Panc1 (cell line): ENCODE measurements around the gene ELK3. TPM values are rescaled to one million over a fixed set of nuclear protein-coding genes. Genes with fewer than 3 reads are reported as not detected.

Experiments
- ATAC-seq: fragments of 200-7000 bp; cut with Tn5 transposase; 2 replicates; pipeline ENCODE4 v1.9.1; 2020; ENCODE audit warnings: mild to moderate bottlenecking, moderate library complexity
- BruUV-seq: library from RNA; stranded (reverse); fragments of 400-500 nt; replicated peaks from 2 replicates; lab custom pipeline; 2021; lab: Mats Ljungman, UMichigan
- CTCF ChIA-PET: fragments of 300-600 bp; sonication (Branson Sonifier 250); formaldehyde crosslinking; loops from one replicate; lab custom pipeline; 2022; ENCODE audit warnings: antibody characterized with exemption; lab: Charles Lee
- POLR2A ChIA-PET: fragments of 300-600 bp; sonication (Branson Sonifier 250); formaldehyde crosslinking; loops from one replicate; lab custom pipeline; 2022; ENCODE audit warnings: antibody characterized with exemption; lab: Charles Lee
- DNase-seq: peaks from one replicate; pipeline ENCODE4 v3.0.0-alpha.2; 2010; ENCODE audit warnings: low read depth, low spot score
- H3K27ac ChIP-seq: 2 replicates; pipeline ENCODE4 v1.5.1; 2011; ENCODE audit warnings: mild to moderate bottlenecking, low read length, inconsistent platforms
- H3K27me3 ChIP-seq: fragments of 200-500 bp; sonication (Bioruptor generic); 2 replicates; pipeline ENCODE4 v1.6.0; 2014; ENCODE audit warnings: low read length, inconsistent platforms; ENCODE audit not compliant: control insufficient read depth, insufficient read depth
- H3K36me3 ChIP-seq: fragments of 200-500 bp; sonication (Bioruptor generic); 2 replicates; pipeline ENCODE4 v1.5.1; 2014; ENCODE audit warnings: inconsistent platforms, mild to moderate bottlenecking, low read length, moderate library complexity; ENCODE audit not compliant: control insufficient read depth, insufficient read depth
- H3K4me1 ChIP-seq: 2 replicates; pipeline ENCODE4 v1.5.1; 2011; ENCODE audit warnings: inconsistent platforms, mild to moderate bottlenecking, low read length, moderate library complexity; ENCODE audit not compliant: control insufficient read depth, insufficient read depth
- H3K4me3 ChIP-seq, 2 experiments: 2 replicates each; pipeline ENCODE4 v1.5.1; 2011 to 2012; ENCODE audit warnings: low read depth in 2 of 2, low read length in 2 of 2, mild to moderate bottlenecking in 2 of 2, inconsistent platforms in 1 of 2, moderate library complexity in 1 of 2
- H3K9me3 ChIP-seq: fragments of 200-500 bp; sonication (Bioruptor generic); 2 replicates; pipeline ENCODE4 v1.5.1; 2014; ENCODE audit warnings: low read depth, mild to moderate bottlenecking, inconsistent platforms, low read length, moderate library complexity; ENCODE audit not compliant: control insufficient read depth, insufficient read depth
- POLR2AphosphoS5 ChIP-seq: IDR thresholded peaks from 2 replicates; pipeline ENCODE4 v1.6.1; 2012; ENCODE audit warnings: mild to moderate bottlenecking, low read depth, low read length, moderate library complexity
- SIN3A ChIP-seq: IDR thresholded peaks from 2 replicates; pipeline ENCODE4 v1.6.1; 2012; ENCODE audit warnings: low read depth, mild to moderate bottlenecking, low read length, moderate library complexity, borderline replicate concordance; ENCODE audit not compliant: insufficient read depth
- TCF7L2 ChIP-seq: IDR thresholded peaks from 2 replicates; pipeline ENCODE4 v1.6.1; 2011; ENCODE audit warnings: mild to moderate bottlenecking, low read depth, low read length, inconsistent platforms
- in situ Hi-C: cut with HindIII; loops from 2 replicates; pipeline ENCODE4 v1.10.0; 2016; ENCODE audit warnings: low sequenced_read_pairs, low pct_unique_long_range_greater_than_20kb
- intact Hi-C: fragments of 100-400 bp; cut with micrococcal nuclease; formaldehyde crosslinking; loops from one replicate; pipeline ENCODE4 v1.10.0; 2022; ENCODE audit not compliant: unreplicated experiment
- total RNA-seq: library from RNA; stranded (reverse); gene quantifications from one replicate; pipeline ENCODE4 v1.2.1, GENCODE V29; 2021; ENCODE audit not compliant: unreplicated experiment
- TF ChIP-seq, protein P1 (sequence below), 2 experiments: IDR thresholded peaks; 2 replicates each; pipeline ENCODE4 v1.6.1; 2011 to 2012; ENCODE audit warnings: low read depth in 2 of 2, control low read depth in 1 of 2, low read length in 1 of 2, mild to moderate bottlenecking in 1 of 2, moderate library complexity in 1 of 2; ENCODE audit not compliant: insufficient read depth in 1 of 2
- TF ChIP-seq, protein P2 (sequence below): fragments of 450-650 bp; IDR thresholded peaks from 2 replicates; pipeline ENCODE4 v1.5.1; 2017; ENCODE audit warnings: mild to moderate bottlenecking

ELK3 gene
- total RNA-seq, 1 experiment from 2014 or later: 25.1 TPM

DNA sequence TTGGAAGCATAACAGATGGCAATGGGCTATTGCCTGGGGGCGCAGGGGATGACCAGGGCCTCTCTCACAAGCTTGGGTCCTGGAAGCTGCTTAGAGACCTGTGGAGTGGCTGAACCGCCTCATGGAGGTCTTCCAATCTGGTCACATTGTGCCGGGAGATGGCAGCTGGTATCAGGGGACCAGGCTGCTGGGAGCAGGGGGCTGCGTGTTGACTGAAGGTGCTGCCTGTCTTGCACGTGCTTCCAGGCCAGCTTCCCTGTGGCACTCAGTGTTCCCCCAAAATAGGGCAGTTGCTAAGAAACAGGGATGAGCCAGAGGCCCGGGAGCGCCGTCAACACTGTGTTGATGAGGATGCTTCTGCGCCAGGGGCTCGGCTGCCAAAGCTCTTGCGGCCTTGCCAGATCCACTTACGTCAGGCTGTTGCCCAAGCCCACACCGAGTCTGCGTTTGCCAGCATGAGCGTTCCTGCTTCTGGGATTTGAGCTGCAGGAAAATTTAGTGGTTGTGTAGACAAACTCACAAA lies 39.8 kb downstream of the ELK3 start:
- ATAC-seq (no peak), DNase-seq (no peak)
- no peaks in the 10 kb centered on the region for H3K36me3 ChIP-seq
- in situ Hi-C loops (no loop called here), intact Hi-C loops (no loop called here)
- TF ChIP-seq SIN3A (no peak), TCF7L2 (no peak), POLR2AphosphoS5 (no peak)
- TF ChIP-seq, protein P1, sequence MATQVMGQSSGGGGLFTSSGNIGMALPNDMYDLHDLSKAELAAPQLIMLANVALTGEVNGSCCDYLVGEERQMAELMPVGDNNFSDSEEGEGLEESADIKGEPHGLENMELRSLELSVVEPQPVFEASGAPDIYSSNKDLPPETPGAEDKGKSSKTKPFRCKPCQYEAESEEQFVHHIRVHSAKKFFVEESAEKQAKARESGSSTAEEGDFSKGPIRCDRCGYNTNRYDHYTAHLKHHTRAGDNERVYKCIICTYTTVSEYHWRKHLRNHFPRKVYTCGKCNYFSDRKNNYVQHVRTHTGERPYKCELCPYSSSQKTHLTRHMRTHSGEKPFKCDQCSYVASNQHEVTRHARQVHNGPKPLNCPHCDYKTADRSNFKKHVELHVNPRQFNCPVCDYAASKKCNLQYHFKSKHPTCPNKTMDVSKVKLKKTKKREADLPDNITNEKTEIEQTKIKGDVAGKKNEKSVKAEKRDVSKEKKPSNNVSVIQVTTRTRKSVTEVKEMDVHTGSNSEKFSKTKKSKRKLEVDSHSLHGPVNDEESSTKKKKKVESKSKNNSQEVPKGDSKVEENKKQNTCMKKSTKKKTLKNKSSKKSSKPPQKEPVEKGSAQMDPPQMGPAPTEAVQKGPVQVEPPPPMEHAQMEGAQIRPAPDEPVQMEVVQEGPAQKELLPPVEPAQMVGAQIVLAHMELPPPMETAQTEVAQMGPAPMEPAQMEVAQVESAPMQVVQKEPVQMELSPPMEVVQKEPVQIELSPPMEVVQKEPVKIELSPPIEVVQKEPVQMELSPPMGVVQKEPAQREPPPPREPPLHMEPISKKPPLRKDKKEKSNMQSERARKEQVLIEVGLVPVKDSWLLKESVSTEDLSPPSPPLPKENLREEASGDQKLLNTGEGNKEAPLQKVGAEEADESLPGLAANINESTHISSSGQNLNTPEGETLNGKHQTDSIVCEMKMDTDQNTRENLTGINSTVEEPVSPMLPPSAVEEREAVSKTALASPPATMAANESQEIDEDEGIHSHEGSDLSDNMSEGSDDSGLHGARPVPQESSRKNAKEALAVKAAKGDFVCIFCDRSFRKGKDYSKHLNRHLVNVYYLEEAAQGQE (IDR thresholded peaks at IDR 0.05; ENCODE audit: insufficient read depth in 1 of 2, low read depth in 2 of 2, low read length in 1 of 2): no peak
- TF ChIP-seq, protein P2, sequence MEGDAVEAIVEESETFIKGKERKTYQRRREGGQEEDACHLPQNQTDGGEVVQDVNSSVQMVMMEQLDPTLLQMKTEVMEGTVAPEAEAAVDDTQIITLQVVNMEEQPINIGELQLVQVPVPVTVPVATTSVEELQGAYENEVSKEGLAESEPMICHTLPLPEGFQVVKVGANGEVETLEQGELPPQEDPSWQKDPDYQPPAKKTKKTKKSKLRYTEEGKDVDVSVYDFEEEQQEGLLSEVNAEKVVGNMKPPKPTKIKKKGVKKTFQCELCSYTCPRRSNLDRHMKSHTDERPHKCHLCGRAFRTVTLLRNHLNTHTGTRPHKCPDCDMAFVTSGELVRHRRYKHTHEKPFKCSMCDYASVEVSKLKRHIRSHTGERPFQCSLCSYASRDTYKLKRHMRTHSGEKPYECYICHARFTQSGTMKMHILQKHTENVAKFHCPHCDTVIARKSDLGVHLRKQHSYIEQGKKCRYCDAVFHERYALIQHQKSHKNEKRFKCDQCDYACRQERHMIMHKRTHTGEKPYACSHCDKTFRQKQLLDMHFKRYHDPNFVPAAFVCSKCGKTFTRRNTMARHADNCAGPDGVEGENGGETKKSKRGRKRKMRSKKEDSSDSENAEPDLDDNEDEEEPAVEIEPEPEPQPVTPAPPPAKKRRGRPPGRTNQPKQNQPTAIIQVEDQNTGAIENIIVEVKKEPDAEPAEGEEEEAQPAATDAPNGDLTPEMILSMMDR: no peak
- peaks cover 3% of the 10 kb centered on the region; the same call in 1 of the 2 replicates for H3K4me1 ChIP-seq
- H3K4me3 ChIP-seq: no peak overlapping the region
- BruUV-seq: no TSS peak
- ChIA-PET CTCF (no interaction called here), POLR2A (interaction anchor here (0.6 kb wide), 1 partner anchor 1545 kb away, joined by 3 read pairs; no protein-coding TSS in a partner anchor)
- no peaks in the 10 kb centered on the region for H3K27me3 ChIP-seq
- H3K27ac ChIP-seq: no peak overlapping the region
- H3K9me3 ChIP-seq: no peaks in the 10 kb centered on the region

DNA sequence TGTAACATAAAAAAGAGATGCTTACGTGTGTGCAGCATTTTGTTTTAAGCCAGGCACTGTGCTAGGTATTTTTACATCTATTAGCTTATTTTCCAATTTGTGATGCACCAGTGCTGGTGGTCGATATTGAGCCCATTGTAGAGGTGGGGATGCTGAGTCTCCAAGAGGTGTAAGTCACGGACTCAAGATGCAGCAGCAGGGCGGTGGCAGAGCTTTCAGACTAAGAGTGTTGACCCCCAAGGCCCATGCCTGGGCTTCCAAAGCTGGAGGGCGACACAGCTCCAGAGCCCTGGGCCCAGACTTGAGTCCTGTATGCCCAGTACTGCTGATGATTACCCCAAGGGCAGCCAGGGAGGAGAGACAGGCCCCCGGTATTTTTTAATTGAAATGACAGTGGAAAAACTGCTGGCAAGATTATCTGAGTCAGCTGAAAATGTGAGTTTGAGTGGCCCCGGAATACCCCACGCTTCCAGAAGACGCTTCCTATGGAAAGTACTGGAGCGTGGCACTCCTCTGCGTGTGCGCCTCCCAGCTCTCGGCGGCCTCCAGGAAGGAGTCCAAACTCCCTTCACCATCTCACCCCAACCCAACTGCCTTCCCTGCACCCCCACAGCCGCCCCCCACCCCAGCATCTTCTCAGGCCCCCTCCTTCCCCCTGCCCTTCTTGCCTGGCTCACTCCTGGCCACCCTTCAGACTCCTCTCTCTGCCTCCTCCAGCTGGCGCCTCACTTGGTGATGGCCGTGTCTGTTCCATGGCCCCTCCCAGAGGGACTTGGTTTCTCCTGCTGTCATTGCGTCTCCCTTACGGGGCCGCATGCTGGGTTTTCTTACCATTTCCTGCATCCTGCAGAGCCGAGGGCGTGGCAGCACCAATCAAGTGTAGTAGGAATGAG lies 40.7 kb downstream of the ELK3 start:
- H3K36me3 ChIP-seq: no peaks in the 10 kb centered on the region
- H3K9me3 ChIP-seq: no peaks in the 10 kb centered on the region
- H3K4me1 ChIP-seq: peaks cover 3% of the 10 kb centered on the region; the same call in 1 of the 2 replicates
- H3K4me3 ChIP-seq: no peak overlapping the region
- no peak for ATAC-seq
- BruUV-seq: no TSS peak
- in situ Hi-C loops (no loop called here), intact Hi-C loops (no loop called here)
- no peaks in the 10 kb centered on the region for H3K27me3 ChIP-seq
- TF ChIP-seq POLR2AphosphoS5: no peak
- TF ChIP-seq, protein P1 (IDR thresholded peaks at IDR 0.05; ENCODE audit: insufficient read depth in 1 of 2, low read depth in 2 of 2, low read length in 1 of 2): no peak
- TF ChIP-seq SIN3A: no peak
- no peak for TF ChIP-seq TCF7L2
- TF ChIP-seq, protein P2: no peak
- ChIA-PET POLR2A (no interaction called here), CTCF (interaction anchor here (0.6 kb wide), 1 partner anchor 282 kb away, joined by 3 read pairs; no protein-coding TSS in a partner anchor)
- no peak overlapping the region for H3K27ac ChIP-seq
- no peak for DNase-seq
